Panc1 (cell line): ENCODE data around the gene SCGB2A2. TPM values are rescaled to one million over a fixed set of nuclear protein-coding genes. Genes with fewer than 3 reads are reported as not detected.

Experiments used
- ATAC-seq: fragments of 200-7000 bp; cut with Tn5 transposase; 2 replicates; pipeline ENCODE4 v1.9.1; 2020; ENCODE audit warnings: mild to moderate bottlenecking, moderate library complexity
- BruUV-seq: library from RNA; stranded (reverse); fragments of 400-500 nt; replicated peaks from 2 replicates; lab custom pipeline; 2021; lab: Mats Ljungman, UMichigan
- CTCF ChIA-PET: fragments of 300-600 bp; sonication (Branson Sonifier 250); formaldehyde crosslinking; loops from one replicate; lab custom pipeline; 2022; ENCODE audit warnings: antibody characterized with exemption; lab: Charles Lee
- POLR2A ChIA-PET: fragments of 300-600 bp; sonication (Branson Sonifier 250); formaldehyde crosslinking; loops from one replicate; lab custom pipeline; 2022; ENCODE audit warnings: antibody characterized with exemption; lab: Charles Lee
- DNase-seq: peaks from one replicate; pipeline ENCODE4 v3.0.0-alpha.2; 2010; ENCODE audit warnings: low read depth, low spot score
- H3K27ac ChIP-seq: 2 replicates; pipeline ENCODE4 v1.5.1; 2011; ENCODE audit warnings: mild to moderate bottlenecking, low read length, inconsistent platforms
- H3K27me3 ChIP-seq: fragments of 200-500 bp; sonication (Bioruptor generic); 2 replicates; pipeline ENCODE4 v1.6.0; 2014; ENCODE audit warnings: low read length, inconsistent platforms; ENCODE audit not compliant: control insufficient read depth, insufficient read depth
- H3K36me3 ChIP-seq: fragments of 200-500 bp; sonication (Bioruptor generic); 2 replicates; pipeline ENCODE4 v1.5.1; 2014; ENCODE audit warnings: inconsistent platforms, mild to moderate bottlenecking, low read length, moderate library complexity; ENCODE audit not compliant: control insufficient read depth, insufficient read depth
- H3K4me1 ChIP-seq: 2 replicates; pipeline ENCODE4 v1.5.1; 2011; ENCODE audit warnings: inconsistent platforms, mild to moderate bottlenecking, low read length, moderate library complexity; ENCODE audit not compliant: control insufficient read depth, insufficient read depth
- H3K4me3 ChIP-seq, 2 experiments: 2 replicates each; pipeline ENCODE4 v1.5.1; 2011 to 2012; ENCODE audit warnings: low read depth in 2 of 2, low read length in 2 of 2, mild to moderate bottlenecking in 2 of 2, inconsistent platforms in 1 of 2, moderate library complexity in 1 of 2
- H3K9me3 ChIP-seq: fragments of 200-500 bp; sonication (Bioruptor generic); 2 replicates; pipeline ENCODE4 v1.5.1; 2014; ENCODE audit warnings: low read depth, mild to moderate bottlenecking, inconsistent platforms, low read length, moderate library complexity; ENCODE audit not compliant: control insufficient read depth, insufficient read depth
- POLR2AphosphoS5 ChIP-seq: IDR thresholded peaks from 2 replicates; pipeline ENCODE4 v1.6.1; 2012; ENCODE audit warnings: mild to moderate bottlenecking, low read depth, low read length, moderate library complexity
- SIN3A ChIP-seq: IDR thresholded peaks from 2 replicates; pipeline ENCODE4 v1.6.1; 2012; ENCODE audit warnings: low read depth, mild to moderate bottlenecking, low read length, moderate library complexity, borderline replicate concordance; ENCODE audit not compliant: insufficient read depth
- TCF7L2 ChIP-seq: IDR thresholded peaks from 2 replicates; pipeline ENCODE4 v1.6.1; 2011; ENCODE audit warnings: mild to moderate bottlenecking, low read depth, low read length, inconsistent platforms
- in situ Hi-C: cut with HindIII; loops from 2 replicates; pipeline ENCODE4 v1.10.0; 2016; ENCODE audit warnings: low sequenced_read_pairs, low pct_unique_long_range_greater_than_20kb
- intact Hi-C: fragments of 100-400 bp; cut with micrococcal nuclease; formaldehyde crosslinking; loops from one replicate; pipeline ENCODE4 v1.10.0; 2022; ENCODE audit not compliant: unreplicated experiment
- total RNA-seq: library from RNA; stranded (reverse); gene quantifications from one replicate; pipeline ENCODE4 v1.2.1, GENCODE V29; 2021; ENCODE audit not compliant: unreplicated experiment
- TF ChIP-seq, protein P1 (sequence below): fragments of 450-650 bp; IDR thresholded peaks from 2 replicates; pipeline ENCODE4 v1.5.1; 2017; ENCODE audit warnings: mild to moderate bottlenecking
- TF ChIP-seq, protein P2 (sequence below), 2 experiments: IDR thresholded peaks; 2 replicates each; pipeline ENCODE4 v1.6.1; 2011 to 2012; ENCODE audit warnings: low read depth in 2 of 2, control low read depth in 1 of 2, low read length in 1 of 2, mild to moderate bottlenecking in 1 of 2, moderate library complexity in 1 of 2; ENCODE audit not compliant: insufficient read depth in 1 of 2

The SCGB2A2 gene
- total RNA-seq, 1 experiment from 2014 or later, result not detected

- ChIA-PET POLR2A (no interaction called here), CTCF (no interaction called here)
- DNase-seq (no peak), ATAC-seq (no peak)
- H3K4me3 ChIP-seq, result no peak overlapping the region
- H3K9me3 ChIP-seq, result no peaks in the 10 kb centered on the region
- 0 out of 2 replicates have a peak, but pooled peaks cover 2% of the 10 kb centered on the region for H3K27me3 ChIP-seq
- in situ Hi-C loops, result no loop called here
- TF ChIP-seq POLR2AphosphoS5, result no peak
- TF ChIP-seq, protein P1, sequence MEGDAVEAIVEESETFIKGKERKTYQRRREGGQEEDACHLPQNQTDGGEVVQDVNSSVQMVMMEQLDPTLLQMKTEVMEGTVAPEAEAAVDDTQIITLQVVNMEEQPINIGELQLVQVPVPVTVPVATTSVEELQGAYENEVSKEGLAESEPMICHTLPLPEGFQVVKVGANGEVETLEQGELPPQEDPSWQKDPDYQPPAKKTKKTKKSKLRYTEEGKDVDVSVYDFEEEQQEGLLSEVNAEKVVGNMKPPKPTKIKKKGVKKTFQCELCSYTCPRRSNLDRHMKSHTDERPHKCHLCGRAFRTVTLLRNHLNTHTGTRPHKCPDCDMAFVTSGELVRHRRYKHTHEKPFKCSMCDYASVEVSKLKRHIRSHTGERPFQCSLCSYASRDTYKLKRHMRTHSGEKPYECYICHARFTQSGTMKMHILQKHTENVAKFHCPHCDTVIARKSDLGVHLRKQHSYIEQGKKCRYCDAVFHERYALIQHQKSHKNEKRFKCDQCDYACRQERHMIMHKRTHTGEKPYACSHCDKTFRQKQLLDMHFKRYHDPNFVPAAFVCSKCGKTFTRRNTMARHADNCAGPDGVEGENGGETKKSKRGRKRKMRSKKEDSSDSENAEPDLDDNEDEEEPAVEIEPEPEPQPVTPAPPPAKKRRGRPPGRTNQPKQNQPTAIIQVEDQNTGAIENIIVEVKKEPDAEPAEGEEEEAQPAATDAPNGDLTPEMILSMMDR, result no peak
- no peak for TF ChIP-seq SIN3A
- no peak for TF ChIP-seq TCF7L2
- TF ChIP-seq, protein P2, sequence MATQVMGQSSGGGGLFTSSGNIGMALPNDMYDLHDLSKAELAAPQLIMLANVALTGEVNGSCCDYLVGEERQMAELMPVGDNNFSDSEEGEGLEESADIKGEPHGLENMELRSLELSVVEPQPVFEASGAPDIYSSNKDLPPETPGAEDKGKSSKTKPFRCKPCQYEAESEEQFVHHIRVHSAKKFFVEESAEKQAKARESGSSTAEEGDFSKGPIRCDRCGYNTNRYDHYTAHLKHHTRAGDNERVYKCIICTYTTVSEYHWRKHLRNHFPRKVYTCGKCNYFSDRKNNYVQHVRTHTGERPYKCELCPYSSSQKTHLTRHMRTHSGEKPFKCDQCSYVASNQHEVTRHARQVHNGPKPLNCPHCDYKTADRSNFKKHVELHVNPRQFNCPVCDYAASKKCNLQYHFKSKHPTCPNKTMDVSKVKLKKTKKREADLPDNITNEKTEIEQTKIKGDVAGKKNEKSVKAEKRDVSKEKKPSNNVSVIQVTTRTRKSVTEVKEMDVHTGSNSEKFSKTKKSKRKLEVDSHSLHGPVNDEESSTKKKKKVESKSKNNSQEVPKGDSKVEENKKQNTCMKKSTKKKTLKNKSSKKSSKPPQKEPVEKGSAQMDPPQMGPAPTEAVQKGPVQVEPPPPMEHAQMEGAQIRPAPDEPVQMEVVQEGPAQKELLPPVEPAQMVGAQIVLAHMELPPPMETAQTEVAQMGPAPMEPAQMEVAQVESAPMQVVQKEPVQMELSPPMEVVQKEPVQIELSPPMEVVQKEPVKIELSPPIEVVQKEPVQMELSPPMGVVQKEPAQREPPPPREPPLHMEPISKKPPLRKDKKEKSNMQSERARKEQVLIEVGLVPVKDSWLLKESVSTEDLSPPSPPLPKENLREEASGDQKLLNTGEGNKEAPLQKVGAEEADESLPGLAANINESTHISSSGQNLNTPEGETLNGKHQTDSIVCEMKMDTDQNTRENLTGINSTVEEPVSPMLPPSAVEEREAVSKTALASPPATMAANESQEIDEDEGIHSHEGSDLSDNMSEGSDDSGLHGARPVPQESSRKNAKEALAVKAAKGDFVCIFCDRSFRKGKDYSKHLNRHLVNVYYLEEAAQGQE (IDR thresholded peaks at IDR 0.05; ENCODE audit: insufficient read depth in 1 of 2, low read depth in 2 of 2, low read length in 1 of 2), result no peak
- no peaks in the 10 kb centered on the region for H3K4me1 ChIP-seq
- no peak overlapping the region for H3K27ac ChIP-seq
- intact Hi-C loops, result no loop called here
- no peaks in the 10 kb centered on the region for H3K36me3 ChIP-seq
- BruUV-seq, result no TSS peak
Measured at GRCh38 chr11:62315431-62315830, 45.5 kb downstream of the SCGB2A2 start.

GRCh38 chr11:62322524-62322923 lies 52.6 kb downstream of the SCGB2A2 start:
- Histone ChIP-seq H3K4me1 (no peaks in the 10 kb centered on the region), H3K36me3 (no peaks in the 10 kb centered on the region), H3K27me3 (no peaks in the 10 kb centered on the region), H3K27ac (no peak overlapping the region), H3K4me3 (no peak overlapping the region), H3K9me3 (no peaks in the 10 kb centered on the region)
- no TSS peak for BruUV-seq
- POLR2A ChIA-PET, result interaction anchor here (0.6 kb wide), 1 partner anchor 210 kb away, joined by 6 read pairs; no protein-coding TSS in a partner anchor
- CTCF ChIA-PET, result interaction anchor here (1.1 kb wide), 1 partner anchor 18 kb away, joined by 5 read pairs; no protein-coding TSS in a partner anchor
- TF ChIP-seq, protein P1, result no peak
- TF ChIP-seq POLR2AphosphoS5 (no peak), TCF7L2 (no peak)
- no peak for DNase-seq
- intact Hi-C loops (no loop called here), in situ Hi-C loops (no loop called here)
- ATAC-seq, result no peak

Other genes with a start within 250 kb of the SCGB2A2 start
- gene INCENP, start 146.1 kb upstream of the SCGB2A2 start, total RNA-seq, result 81.5 TPM
- gene SCGB1D1, start 79.9 kb upstream of the SCGB2A2 start, total RNA-seq, result not detected
- not detected for gene SCGB2A1, start 61.5 kb upstream of the SCGB2A2 start, total RNA-seq
- gene SCGB1D2, start 27.9 kb upstream of the SCGB2A2 start, total RNA-seq, result 0.85 TPM
- not detected for gene SCGB1D4, start 28.9 kb downstream of the SCGB2A2 start, total RNA-seq
- 43.2 TPM for gene ASRGL1, start 67.3 kb downstream of the SCGB2A2 start, total RNA-seq
- 1.1 TPM for gene SCGB1A1, start 148.9 kb downstream of the SCGB2A2 start, total RNA-seq